Uterus (tissue), 2 donors: Measurements from ENCODE around the gene NDP.

Experiments
- CTCF ChIP-seq, 4 experiments: fragments of 200-600 bp in 2 of 4; fragments of 450-650 bp in 2 of 4; sonication (generic) in 2 of 4; IDR thresholded peaks; one replicate each; pipeline ENCODE4 v1.5.1; 2016 to 2019; ENCODE audit warnings: antibody characterized with exemption in 4 of 4, mild to moderate bottlenecking in 2 of 4, moderate library complexity in 1 of 4
- POLR2A ChIP-seq, 2 donors: fragments of 450-650 bp; IDR thresholded peaks; one replicate each; pipeline ENCODE4 v1.6.1; 2016; ENCODE audit warnings: antibody characterized with exemption in 2 of 2, mild to moderate bottlenecking in 1 of 2, moderate library complexity in 1 of 2

DNA sequence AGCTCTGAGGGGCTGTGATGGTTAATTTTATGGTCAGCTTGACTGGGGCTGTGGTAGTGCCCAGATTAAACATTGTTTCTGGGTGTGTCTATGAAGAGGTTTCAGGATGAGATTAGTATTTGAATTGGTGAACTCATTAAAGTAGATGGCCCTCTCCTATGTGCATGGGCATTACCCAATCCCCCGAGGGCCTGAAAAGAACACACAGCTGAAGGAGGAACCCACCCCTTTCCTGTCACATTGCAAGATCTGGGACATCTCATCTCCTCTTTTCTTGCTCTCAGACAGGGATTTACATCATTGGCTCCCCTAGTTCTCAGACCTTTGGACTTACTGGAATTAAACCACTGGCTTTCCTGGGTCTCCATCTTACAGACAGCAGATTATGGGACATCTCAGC is 29.4 kb upstream of the NDP start:
- TF ChIP-seq CTCF (IDR thresholded peaks at IDR 0.05), result no peak
- no peak for TF ChIP-seq POLR2A (IDR thresholded peaks at IDR 0.05)
